IPS-NIHi7 (cell line): ENCODE measurements around the gene LARGE1.

Source experiments
- DNase-seq: peaks from one replicate; pipeline ENCODE4 v3.0.0; 2012; ENCODE audit warnings: mixed read lengths; ENCODE audit errors: extremely low spot score

The LARGE1 gene

GRCh38 chr22:33563220-33563964, 356.9 kb downstream of the LARGE1 start:
- DNase-seq, result no peak

GRCh38 chr22:33562501-33562900, 357.8 kb downstream of the LARGE1 start:
- DNase-seq, result no peak

- no peak for DNase-seq
Measured at GRCh38 chr22:33561149-33561807, 359.0 kb downstream of the LARGE1 start.

GRCh38 chr22:33557836-33558235, 362.4 kb downstream of the LARGE1 start:
- DNase-seq, result no peak

GRCh38 chr22:33555814-33556522, 364.3 kb downstream of the LARGE1 start:
- no peak for DNase-seq

GRCh38 chr22:33553493-33553892, 366.8 kb downstream of the LARGE1 start:
- DNase-seq, result no peak

GRCh38 chr22:33544707-33545106, 375.6 kb downstream of the LARGE1 start:
- no peak for DNase-seq

GRCh38 chr22:33542722-33543121, 377.6 kb downstream of the LARGE1 start:
- no peak for DNase-seq

- no peak for DNase-seq
Measured at GRCh38 chr22:33542153-33542552, 378.1 kb downstream of the LARGE1 start.

GRCh38 chr22:33539902-33540751, 380.1 kb downstream of the LARGE1 start:
- no peak for DNase-seq

GRCh38 chr22:33539202-33539901, 380.9 kb downstream of the LARGE1 start:
- DNase-seq, result no peak

- no peak for DNase-seq
Measured at GRCh38 chr22:33538277-33538885, 381.9 kb downstream of the LARGE1 start.

- DNase-seq, result no peak
Measured at GRCh38 chr22:33537059-33537458, 383.2 kb downstream of the LARGE1 start.

GRCh38 chr22:33535937-33536875, 384.1 kb downstream of the LARGE1 start:
- DNase-seq, result no peak

GRCh38 chr22:33529424-33530113, 390.7 kb downstream of the LARGE1 start:
- no peak for DNase-seq

- no peak for DNase-seq
Measured at GRCh38 chr22:33528183-33528582, 392.1 kb downstream of the LARGE1 start.

GRCh38 chr22:33526434-33527107, 393.7 kb downstream of the LARGE1 start:
- no peak for DNase-seq

GRCh38 chr22:33524511-33525260, 395.6 kb downstream of the LARGE1 start:
- DNase-seq, result peak; percentile 35
